Superior temporal gyrus (tissue), 1 donor: Measurements from ENCODE around the gene BCS1L.

Experiments
- DNase-seq: peaks from one replicate; pipeline ENCODE4 v3.0.0-alpha.2; 2016; ENCODE audit errors: extremely low spot score

The BCS1L gene

GRCh38 chr2:218659258-218659987 is at the start of gene BCS1L, which contains the start of gene ZNF142:
Gene BCS1L (plus strand): TSS chr2:218659683. CDS start chr2:218660988, 1,305 bp downstream.
Gene ZNF142 (minus strand): TSS chr2:218659623. CDS start chr2:218656429, 3,194 bp downstream.
- peak; percentile 93 for DNase-seq

GRCh38 chr2:218615868-218616315 is 43.6 kb upstream of the BCS1L start:
- no peak for DNase-seq

- DNase-seq, result no peak
These were observed 41.2 kb upstream of the BCS1L start for GRCh38 chr2:218618102-218618860.

- no peak for DNase-seq
These were observed 38.5 kb upstream of the BCS1L start for GRCh38 chr2:218621007-218621406.

GRCh38 chr2:218622606-218623365 is 36.7 kb upstream of the BCS1L start:
- DNase-seq, result no peak

- no peak for DNase-seq
These were observed 36.1 kb upstream of the BCS1L start for GRCh38 chr2:218623366-218623705.

- no peak for DNase-seq
These were observed 33.1 kb upstream of the BCS1L start for GRCh38 chr2:218626369-218626768.

GRCh38 chr2:218627939-218628338 is 31.5 kb upstream of the BCS1L start:
- DNase-seq, result no peak

- DNase-seq, result no peak
These were observed 27.6 kb upstream of the BCS1L start for GRCh38 chr2:218631837-218632236.

GRCh38 chr2:218635719-218636118 is 23.8 kb upstream of the BCS1L start:
- DNase-seq, result no peak

GRCh38 chr2:218638372-218638771 is 21.1 kb upstream of the BCS1L start:
- DNase-seq, result no peak

GRCh38 chr2:218642121-218642656 is 17.3 kb upstream of the BCS1L start:
- no peak for DNase-seq

- DNase-seq, result no peak
These were observed 16.7 kb upstream of the BCS1L start for GRCh38 chr2:218642786-218643185.

GRCh38 chr2:218643751-218644310 is 15.7 kb upstream of the BCS1L start:
- no peak for DNase-seq

- DNase-seq, result no peak
These were observed 14.8 kb upstream of the BCS1L start for GRCh38 chr2:218644721-218645120.

GRCh38 chr2:218645126-218645525 is 14.4 kb upstream of the BCS1L start:
- DNase-seq, result no peak

- DNase-seq, result peak; percentile 80
These were observed 11.2 kb upstream of the BCS1L start for GRCh38 chr2:218648088-218648786.

- no peak for DNase-seq
These were observed 10.7 kb upstream of the BCS1L start for GRCh38 chr2:218648787-218649100.

GRCh38 chr2:218655751-218656150 is 3.7 kb upstream of the BCS1L start:
- DNase-seq, result no peak

GRCh38 chr2:218658671-218659257 is 719 bp upstream of the BCS1L start:
- peak; percentile 15 for DNase-seq

GRCh38 chr2:218659988-218660358 is 490 bp downstream of the BCS1L start:
- DNase-seq, result no peak
